Measurements from ENCODE around the gene DROSHA. TPM values are rescaled to one million over a fixed set of nuclear protein-coding genes. Genes with fewer than 3 reads are reported as not detected.

The DROSHA gene
- total RNA-seq, 3 donors from 2014 or later (not counting 1 experiment from before 2014, with no cell fraction given) = 44.9 to 55.9 (median 50.5) TPM

- no peaks in the 10 kb centered on the region for H3K9me3 ChIP-seq (ENCODE audit: control insufficient read depth, insufficient read depth, low read length)
- H3K36me3 ChIP-seq (ENCODE audit: control insufficient read depth, insufficient read depth, low read length) = peaks cover 57% of the 10 kb centered on the region
- no peak overlapping the region for H3K27ac Mint-ChIP-seq
- 0% methylated on average over 1 of the region's 1 CpG for WGBS (ENCODE audit: insufficient coverage)
- intact Hi-C loops (cut with micrococcal nuclease) = no loop called here
- no peaks in the 10 kb centered on the region for H3K27me3 ChIP-seq (ENCODE audit: control insufficient read depth, insufficient read depth, low read length)
- no peaks in the 10 kb centered on the region for H3K27me3 Mint-ChIP-seq (ENCODE audit: low read depth in 2 of 2)
- H3K4me3 ChIP-seq (ENCODE audit: low read length) = no peak overlapping the region
- no peak overlapping the region for H3K4me3 Mint-ChIP-seq
- TF ChIP-seq CTCF (IDR thresholded peaks at IDR 0.05) = no peak
- peaks cover 0 to 5% of the 10 kb centered on the region in 2 donors for H3K4me1 Mint-ChIP-seq
- H3K36me3 Mint-ChIP-seq = peaks cover 27% of the 10 kb centered on the region
- ATAC-seq (no peak), DNase-seq (no peak)
- H3K4me1 ChIP-seq (ENCODE audit: control insufficient read depth, insufficient read depth, low read length) = no peaks in the 10 kb centered on the region
- no peaks in the 10 kb centered on the region for H3K9me3 Mint-ChIP-seq
- no peak overlapping the region for H3K27ac ChIP-seq (ENCODE audit: low read length)
Observed at GRCh38 chr5:31516802-31517201, 15.1 kb downstream of the DROSHA start.

GRCh38 chr5:31511305-31511704 lies 20.6 kb downstream of the DROSHA start:
- intact Hi-C loops (cut with micrococcal nuclease) = no loop called here
- Histone ChIP-seq H3K36me3 (ENCODE audit: control insufficient read depth, insufficient read depth, low read length) (peaks cover 77% of the 10 kb centered on the region), H3K9me3 (ENCODE audit: control insufficient read depth, insufficient read depth, low read length) (no peaks in the 10 kb centered on the region), H3K27ac (ENCODE audit: low read length) (no peak overlapping the region), H3K27me3 (ENCODE audit: control insufficient read depth, insufficient read depth, low read length) (no peaks in the 10 kb centered on the region), H3K4me1 (ENCODE audit: control insufficient read depth, insufficient read depth, low read length) (no peaks in the 10 kb centered on the region), H3K4me3 (ENCODE audit: low read length) (no peak overlapping the region)
- peaks cover 6% of the 10 kb centered on the region for H3K36me3 Mint-ChIP-seq
- no peak overlapping the region for H3K27ac Mint-ChIP-seq
- WGBS (ENCODE audit: insufficient coverage) = 100% methylated on average over 4 of the region's 4 CpGs
- no peaks in the 10 kb centered on the region for H3K4me1 Mint-ChIP-seq
- no peaks in the 10 kb centered on the region for H3K9me3 Mint-ChIP-seq
- no peak overlapping the region for H3K4me3 Mint-ChIP-seq
- ATAC-seq = no peak
- H3K27me3 Mint-ChIP-seq (ENCODE audit: low read depth in 2 of 2) = no peaks in the 10 kb centered on the region
- no peak for TF ChIP-seq CTCF (IDR thresholded peaks at IDR 0.05)
- DNase-seq = no peak

- Mint-ChIP-seq H3K36me3 (peaks cover 30% of the 10 kb centered on the region), H3K27ac (no peak overlapping the region), H3K27me3 (ENCODE audit: low read depth in 2 of 2) (no peaks in the 10 kb centered on the region), H3K9me3 (no peaks in the 10 kb centered on the region), H3K4me3 (no peak overlapping the region), H3K4me1 (no peaks in the 10 kb centered on the region)
- Histone ChIP-seq H3K36me3 (ENCODE audit: control insufficient read depth, insufficient read depth, low read length) (peaks cover 82% of the 10 kb centered on the region), H3K27me3 (ENCODE audit: control insufficient read depth, insufficient read depth, low read length) (no peaks in the 10 kb centered on the region), H3K9me3 (ENCODE audit: control insufficient read depth, insufficient read depth, low read length) (no peaks in the 10 kb centered on the region), H3K4me1 (ENCODE audit: control insufficient read depth, insufficient read depth, low read length) (no peaks in the 10 kb centered on the region), H3K4me3 (ENCODE audit: low read length) (no peak overlapping the region), H3K27ac (ENCODE audit: low read length) (no peak overlapping the region)
- intact Hi-C loops (cut with micrococcal nuclease) = no loop called here
- 97% methylated on average over 10 of the region's 10 CpGs for WGBS (ENCODE audit: insufficient coverage)
- no peak for TF ChIP-seq CTCF (IDR thresholded peaks at IDR 0.05)
- no peak for ATAC-seq
- DNase-seq = no peak
Observed at GRCh38 chr5:31504529-31504928, 27.4 kb downstream of the DROSHA start.

GRCh38 chr5:31502506-31502905 lies 29.4 kb downstream of the DROSHA start:
- Mint-ChIP-seq H3K27me3 (ENCODE audit: low read depth in 2 of 2) (no peaks in the 10 kb centered on the region), H3K36me3 (peaks cover 30% of the 10 kb centered on the region), H3K4me1 (no peaks in the 10 kb centered on the region), H3K9me3 (no peaks in the 10 kb centered on the region), H3K4me3 (no peak overlapping the region), H3K27ac (no peak overlapping the region)
- Histone ChIP-seq H3K36me3 (ENCODE audit: control insufficient read depth, insufficient read depth, low read length) (peaks cover 78% of the 10 kb centered on the region), H3K27me3 (ENCODE audit: control insufficient read depth, insufficient read depth, low read length) (no peaks in the 10 kb centered on the region), H3K27ac (ENCODE audit: low read length) (no peak overlapping the region), H3K9me3 (ENCODE audit: control insufficient read depth, insufficient read depth, low read length) (no peaks in the 10 kb centered on the region), H3K4me3 (ENCODE audit: low read length) (no peak overlapping the region), H3K4me1 (ENCODE audit: control insufficient read depth, insufficient read depth, low read length) (no peaks in the 10 kb centered on the region)
- WGBS (ENCODE audit: insufficient coverage) = over 99% methylated on average over 3 of the region's 4 CpGs
- intact Hi-C loops (cut with micrococcal nuclease) = no loop called here
- DNase-seq (no peak), ATAC-seq (no peak)
- TF ChIP-seq CTCF (IDR thresholded peaks at IDR 0.05) = no peak
